Memory B cell (primary cell): ENCODE results near the gene KCNC1.

ENCODE experiments used
- ATAC-seq: fragments of 150-1000 bp; cut with Tn5 transposase; 2 replicates; pipeline ENCODE4 v1.10.0; 2021; ENCODE audit warnings: low read depth, mild to moderate bottlenecking, moderate library complexity
- DNase-seq, 2 donors: peaks; one replicate each; pipeline ENCODE4 v3.0.0; 2022; ENCODE audit warnings: low spot score in 2 of 2
- H3K27ac Mint-ChIP-seq: one replicate; pipeline ENCODE4 v1.8.0; 2022; ENCODE audit warnings: mild to moderate bottlenecking, moderate library complexity, mixed read lengths
- H3K27me3 Mint-ChIP-seq: one replicate; pipeline ENCODE4 v1.8.0; 2022; ENCODE audit warnings: mixed read lengths
- H3K36me3 Mint-ChIP-seq: one replicate; pipeline ENCODE4 v1.8.0; 2022; ENCODE audit warnings: mild to moderate bottlenecking, mixed read lengths
- H3K4me1 Mint-ChIP-seq: one replicate; pipeline ENCODE4 v1.8.0; 2022; ENCODE audit warnings: mixed read lengths
- H3K4me3 Mint-ChIP-seq: one replicate; pipeline ENCODE4 v1.8.0; 2022; ENCODE audit warnings: mild to moderate bottlenecking, moderate library complexity, mixed read lengths
- H3K9me3 Mint-ChIP-seq: one replicate; pipeline ENCODE4 v1.8.0; 2022; ENCODE audit warnings: mixed read lengths

The KCNC1 gene

DNA sequence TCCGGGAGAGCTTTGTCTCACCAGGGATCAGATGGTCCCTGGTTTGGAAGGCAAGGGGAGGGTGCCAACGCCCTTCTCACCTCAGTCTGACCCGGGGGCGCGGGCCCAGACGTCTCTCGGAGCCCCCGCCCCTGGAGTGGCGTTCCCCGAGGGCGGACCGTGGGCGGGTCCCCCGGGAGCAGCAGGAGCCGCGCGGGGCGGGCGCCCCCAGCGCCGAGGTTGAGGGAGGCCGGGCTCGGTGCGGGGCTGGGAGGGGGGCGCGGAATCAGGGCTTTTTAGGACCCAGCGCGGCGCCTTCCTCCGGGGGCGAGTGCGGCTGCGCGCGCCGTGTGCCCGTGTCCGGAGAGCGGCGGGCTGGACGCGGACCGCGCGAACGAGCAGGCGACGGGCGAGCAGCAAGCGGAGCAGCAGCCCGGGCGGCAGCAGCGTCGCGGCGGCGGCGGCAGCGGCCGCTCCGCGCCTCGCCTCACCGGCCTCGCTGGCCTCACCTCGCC, at the start of gene KCNC1:
TSS of gene KCNC1 (plus strand) at position 364 of the 494 bp plus-strand sequence. CDS start 1,222 bp downstream, outside the sequence.
- Mint-ChIP-seq H3K9me3 (peaks cover 1% of the 10 kb centered on the region), H3K4me3 (peak within 1 kb of the TSS; percentile 52), H3K4me1 (peaks cover 4% of the 10 kb centered on the region), H3K36me3 (no peaks in the 10 kb centered on the region), H3K27ac (no peak within 1 kb of the TSS), H3K27me3 (peaks cover 25% of the 10 kb centered on the region)
- no peak for ATAC-seq
- no peak for DNase-seq

DNA sequence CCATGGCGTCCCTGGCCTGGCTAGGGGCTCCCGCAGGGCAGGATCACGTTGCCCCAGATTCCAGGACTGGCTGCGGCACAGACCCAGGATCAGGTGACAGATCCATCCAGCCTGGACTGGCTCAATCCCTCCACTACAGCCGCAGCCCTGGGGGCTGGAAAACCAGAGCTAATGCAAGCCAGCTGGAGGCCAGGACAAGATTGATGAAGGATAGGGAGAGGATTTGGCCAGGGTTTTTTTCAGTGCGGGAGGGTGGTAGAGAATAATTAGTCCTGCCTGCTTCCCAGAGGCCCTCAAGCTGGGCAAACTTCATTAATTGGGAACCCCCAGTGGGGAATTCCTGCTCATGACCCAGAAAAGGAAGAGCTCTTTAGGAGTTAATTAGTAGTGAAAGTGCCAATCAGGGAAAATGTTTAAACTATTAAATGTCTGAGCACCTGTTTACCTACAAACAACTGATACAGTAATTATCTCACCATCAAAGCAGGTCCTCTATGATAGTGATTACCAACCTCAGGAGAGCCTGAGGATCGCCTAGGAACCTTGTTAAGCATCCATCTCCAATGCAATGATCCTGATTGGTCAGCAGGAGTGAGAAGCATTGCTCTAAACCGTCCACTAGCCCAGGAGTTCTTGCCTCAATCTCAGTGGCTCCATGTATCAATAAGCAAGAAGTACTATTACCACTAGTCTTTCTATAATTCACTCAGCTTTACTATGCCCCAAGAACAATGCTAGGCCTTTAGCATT, 48.2 kb upstream of the KCNC1 start:
- H3K27ac Mint-ChIP-seq = no peak overlapping the region
- no peaks in the 10 kb centered on the region for H3K9me3 Mint-ChIP-seq
- H3K4me1 Mint-ChIP-seq = no peaks in the 10 kb centered on the region
- peaks cover 13% of the 10 kb centered on the region for H3K27me3 Mint-ChIP-seq
- ATAC-seq (no peak), DNase-seq (no peak)
- H3K36me3 Mint-ChIP-seq = no peaks in the 10 kb centered on the region
- H3K4me3 Mint-ChIP-seq = no peak overlapping the region

- ATAC-seq = no peak
- peaks cover 11% of the 10 kb centered on the region for H3K27me3 Mint-ChIP-seq
- DNase-seq = no peak
- no peaks in the 10 kb centered on the region for H3K36me3 Mint-ChIP-seq
- no peak overlapping the region for H3K27ac Mint-ChIP-seq
- H3K4me1 Mint-ChIP-seq = no peaks in the 10 kb centered on the region
- no peak overlapping the region for H3K4me3 Mint-ChIP-seq
- no peaks in the 10 kb centered on the region for H3K9me3 Mint-ChIP-seq
Measured at GRCh38 chr11:17687946-17688670, 46.5 kb upstream of the KCNC1 start.

DNA sequence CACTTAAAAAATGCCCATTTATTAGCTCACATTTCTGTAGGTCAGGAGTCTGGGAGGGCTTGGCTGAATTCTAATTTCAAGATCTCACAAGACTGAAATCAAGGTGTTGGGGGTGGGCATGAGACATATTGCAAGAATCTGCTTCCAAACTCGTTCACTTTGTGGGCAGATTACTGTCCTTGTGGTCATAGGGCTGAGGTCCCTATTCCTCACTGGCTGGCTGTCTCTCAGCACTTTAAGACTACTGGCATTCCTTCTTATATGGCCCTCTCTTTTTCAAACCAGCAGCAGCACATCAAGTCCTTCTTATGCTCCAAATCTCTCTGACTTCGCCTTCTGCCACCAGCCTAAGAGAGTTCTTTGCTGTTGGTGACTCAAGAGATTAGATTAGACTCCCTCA, 43.0 kb upstream of the KCNC1 start:
- ATAC-seq = no peak
- Mint-ChIP-seq H3K4me3 (no peak overlapping the region), H3K4me1 (peaks cover 3% of the 10 kb centered on the region), H3K27me3 (peaks cover 23% of the 10 kb centered on the region), H3K9me3 (no peaks in the 10 kb centered on the region), H3K36me3 (no peaks in the 10 kb centered on the region), H3K27ac (no peak overlapping the region)
- no peak for DNase-seq

GRCh38 chr11:17691976-17692375, 42.6 kb upstream of the KCNC1 start:
- Mint-ChIP-seq H3K4me3 (no peak overlapping the region), H3K27me3 (peaks cover 25% of the 10 kb centered on the region), H3K36me3 (no peaks in the 10 kb centered on the region), H3K27ac (no peak overlapping the region), H3K9me3 (no peaks in the 10 kb centered on the region), H3K4me1 (peaks cover 3% of the 10 kb centered on the region)
- ATAC-seq = no peak
- no peak for DNase-seq

DNA sequence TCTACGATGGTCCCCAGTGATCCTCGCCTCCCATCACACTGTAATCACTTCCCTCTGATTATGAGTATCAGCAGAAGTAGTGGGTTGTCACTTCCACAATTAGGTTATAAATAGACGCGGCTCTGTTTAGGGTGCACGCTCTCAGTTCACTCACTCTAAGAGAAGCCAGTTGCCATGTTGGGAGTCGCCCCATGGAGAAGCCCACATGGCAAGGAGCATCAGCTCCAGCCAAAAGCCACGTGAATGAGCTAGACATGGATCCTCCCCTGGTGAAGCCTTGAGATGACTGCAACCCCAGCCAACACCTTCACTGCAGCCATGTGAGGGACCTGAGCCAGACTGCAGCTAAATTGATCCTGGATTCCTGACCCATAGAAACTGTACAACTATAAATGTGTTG, 41.6 kb upstream of the KCNC1 start:
- no peaks in the 10 kb centered on the region for H3K36me3 Mint-ChIP-seq
- ATAC-seq = no peak
- peaks cover 3% of the 10 kb centered on the region for H3K4me1 Mint-ChIP-seq
- DNase-seq = no peak
- no peak overlapping the region for H3K27ac Mint-ChIP-seq
- no peak overlapping the region for H3K4me3 Mint-ChIP-seq
- H3K27me3 Mint-ChIP-seq = peaks cover 25% of the 10 kb centered on the region
- no peaks in the 10 kb centered on the region for H3K9me3 Mint-ChIP-seq

- H3K4me3 Mint-ChIP-seq = no peak overlapping the region
- ATAC-seq (no peak), DNase-seq (no peak)
- no peaks in the 10 kb centered on the region for H3K9me3 Mint-ChIP-seq
- peaks cover 25% of the 10 kb centered on the region for H3K27me3 Mint-ChIP-seq
- no peaks in the 10 kb centered on the region for H3K36me3 Mint-ChIP-seq
- H3K4me1 Mint-ChIP-seq = peaks cover 3% of the 10 kb centered on the region
- no peak overlapping the region for H3K27ac Mint-ChIP-seq
Measured at GRCh38 chr11:17693531-17693930, 41.0 kb upstream of the KCNC1 start.

DNA sequence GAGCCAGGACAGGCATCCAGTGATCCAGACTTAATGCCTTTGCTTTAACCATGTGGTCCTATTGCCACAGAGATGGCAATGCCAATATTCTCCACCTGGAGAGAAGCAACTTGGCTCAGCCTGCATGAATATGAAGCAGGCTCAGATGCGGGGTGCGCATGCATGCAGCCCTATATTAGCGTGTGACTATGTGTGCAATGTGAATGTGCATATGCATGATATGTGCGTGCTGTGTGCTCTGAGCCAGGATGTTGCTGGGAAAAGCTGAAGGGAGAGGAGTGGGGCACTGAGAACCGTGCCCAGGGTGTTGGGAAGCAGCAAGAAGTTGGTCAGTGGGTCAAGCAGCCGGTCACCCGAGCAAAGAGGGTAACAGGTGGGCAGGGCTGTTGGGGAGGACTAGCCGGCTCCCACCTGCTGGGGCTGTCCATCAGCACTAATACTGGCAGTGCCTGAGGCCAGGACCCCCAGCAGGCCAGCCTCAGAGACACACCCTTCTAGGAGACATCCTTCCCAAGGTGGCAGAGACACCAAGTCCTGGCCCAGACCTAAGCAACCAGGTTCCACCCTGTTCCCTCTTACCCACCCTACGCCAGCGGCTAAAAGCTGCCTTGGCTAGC, 40.0 kb upstream of the KCNC1 start:
- Mint-ChIP-seq H3K9me3 (no peaks in the 10 kb centered on the region), H3K27me3 (peaks cover 25% of the 10 kb centered on the region), H3K36me3 (no peaks in the 10 kb centered on the region), H3K27ac (no peak overlapping the region), H3K4me1 (peaks cover 3% of the 10 kb centered on the region), H3K4me3 (no peak overlapping the region)
- DNase-seq = no peak
- no peak for ATAC-seq

- peaks cover 25% of the 10 kb centered on the region for H3K27me3 Mint-ChIP-seq
- H3K9me3 Mint-ChIP-seq = no peaks in the 10 kb centered on the region
- peaks cover 3% of the 10 kb centered on the region for H3K4me1 Mint-ChIP-seq
- DNase-seq (no peak), ATAC-seq (no peak)
- no peaks in the 10 kb centered on the region for H3K36me3 Mint-ChIP-seq
- H3K4me3 Mint-ChIP-seq = no peak overlapping the region
- H3K27ac Mint-ChIP-seq = no peak overlapping the region
Measured at GRCh38 chr11:17695454-17696441, 38.8 kb upstream of the KCNC1 start.

GRCh38 chr11:17696741-17697140, 37.8 kb upstream of the KCNC1 start:
- Mint-ChIP-seq H3K27me3 (peaks cover 25% of the 10 kb centered on the region), H3K27ac (no peak overlapping the region), H3K4me1 (peaks cover 3% of the 10 kb centered on the region), H3K36me3 (no peaks in the 10 kb centered on the region), H3K9me3 (no peaks in the 10 kb centered on the region), H3K4me3 (no peak overlapping the region)
- DNase-seq (no peak), ATAC-seq (no peak)

DNA sequence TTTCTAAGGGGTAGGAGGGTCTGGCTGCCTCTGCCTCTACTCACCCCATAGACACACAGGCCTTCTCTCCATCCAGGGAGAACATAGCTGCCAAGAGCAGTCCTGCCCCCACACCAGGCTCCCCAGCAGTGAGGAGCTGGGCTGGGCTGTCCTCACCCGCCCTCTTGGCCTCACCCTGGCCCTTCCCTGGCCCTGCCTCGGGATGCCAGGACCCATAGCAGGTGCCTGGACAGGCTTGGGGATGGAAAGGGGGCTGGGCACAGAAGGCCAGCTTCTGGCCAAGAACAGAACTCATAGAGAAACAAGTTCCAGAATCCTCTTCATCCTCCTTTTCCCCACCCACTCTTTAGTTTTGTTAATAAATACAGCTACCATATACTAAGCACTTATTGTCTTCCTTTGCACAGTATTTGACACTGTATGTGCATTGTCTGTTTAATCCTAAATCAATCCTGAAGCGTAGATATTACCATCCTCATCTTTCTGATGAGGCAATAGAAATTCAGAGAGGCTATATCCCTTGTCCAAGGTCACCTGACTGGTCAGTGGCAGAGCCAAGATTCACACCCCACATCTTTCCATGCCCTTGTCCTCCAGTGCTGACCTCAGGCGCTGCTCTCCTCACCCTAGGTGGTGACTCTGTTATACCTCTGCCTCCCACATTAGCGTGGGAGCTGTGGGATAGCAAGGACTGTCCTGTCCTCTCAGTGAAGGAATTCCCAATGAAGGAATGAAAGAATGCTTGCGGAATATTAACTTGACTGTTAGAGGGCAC, 37.2 kb upstream of the KCNC1 start:
- peaks cover 3% of the 10 kb centered on the region for H3K4me1 Mint-ChIP-seq
- ATAC-seq (no peak), DNase-seq (no peak)
- H3K36me3 Mint-ChIP-seq = no peaks in the 10 kb centered on the region
- no peak overlapping the region for H3K27ac Mint-ChIP-seq
- H3K9me3 Mint-ChIP-seq = no peaks in the 10 kb centered on the region
- H3K4me3 Mint-ChIP-seq = no peak overlapping the region
- H3K27me3 Mint-ChIP-seq = peaks cover 23% of the 10 kb centered on the region

GRCh38 chr11:17699147-17700114, 35.1 kb upstream of the KCNC1 start:
- H3K4me3 Mint-ChIP-seq = no peak overlapping the region
- H3K4me1 Mint-ChIP-seq = peaks cover 3% of the 10 kb centered on the region
- no peak overlapping the region for H3K27ac Mint-ChIP-seq
- DNase-seq (no peak), ATAC-seq (no peak)
- H3K9me3 Mint-ChIP-seq = peaks cover 8% of the 10 kb centered on the region
- H3K36me3 Mint-ChIP-seq = no peaks in the 10 kb centered on the region
- peaks cover 22% of the 10 kb centered on the region for H3K27me3 Mint-ChIP-seq
